Keratinocyte (primary cell): ENCODE measurements around the gene HDAC7. TPM values are rescaled to one million over a fixed set of nuclear protein-coding genes. Genes with fewer than 3 reads are reported as not detected.

Experiments used
- DNase-seq: peaks from one replicate; pipeline ENCODE4 v3.0.0-alpha.2; 2011; ENCODE audit warnings: low read depth, missing footprints, low spot score
- FAIRE-seq: peaks from 2 replicates; lab custom pipeline; 2011; peaks lifted over from hg19 to GRCh38; lab: Jason Lieb, UNC
- H2AFZ ChIP-seq: 2 replicates; pipeline ENCODE4 v1.6.0; 2012; ENCODE audit warnings: low read length, control low read depth, inconsistent platforms; ENCODE audit not compliant: control insufficient read depth
- H3K27ac ChIP-seq: 2 replicates; pipeline ENCODE4 v1.5.1; 2011; ENCODE audit warnings: low read length; ENCODE audit not compliant: control insufficient read depth, insufficient read depth
- H3K27me3 ChIP-seq: 3 replicates; pipeline ENCODE4 v1.6.0; 2011; ENCODE audit warnings: low read length; ENCODE audit not compliant: control insufficient read depth, insufficient read depth; ENCODE audit errors: extremely low read depth
- H3K36me3 ChIP-seq, 2 experiments: 2 replicates in 1 of 2; 3 replicates in 1 of 2; pipeline ENCODE4 v1.5.1; 2011; ENCODE audit warnings: low read length in 2 of 2, mild to moderate bottlenecking in 1 of 2; ENCODE audit not compliant: control insufficient read depth in 2 of 2, insufficient read depth in 2 of 2; ENCODE audit errors: extremely low read depth in 1 of 2
- H3K4me1 ChIP-seq: 3 replicates; pipeline ENCODE4 v1.5.1; 2011; ENCODE audit warnings: low read length; ENCODE audit not compliant: control insufficient read depth, insufficient read depth; ENCODE audit errors: extremely low read depth
- H3K4me2 ChIP-seq: 3 replicates; pipeline ENCODE4 v1.6.0; 2011; ENCODE audit warnings: low read depth, low read length; ENCODE audit not compliant: control insufficient read depth, insufficient read depth; ENCODE audit errors: extremely low read depth
- H3K4me3 ChIP-seq, 3 experiments: fragments of 200-600 bp in 1 of 3; sonication (generic) in 1 of 3; 2 replicates in 2 of 3; 3 replicates in 1 of 3; pipeline ENCODE4 v1.5.1; 2011 to 2016; ENCODE audit warnings: low read length in 3 of 3, mild to moderate bottlenecking in 3 of 3, control low read depth in 2 of 3, inconsistent platforms in 1 of 3, low read depth in 1 of 3, mixed read lengths in 1 of 3, mixed run types in 1 of 3, moderate library complexity in 1 of 3; ENCODE audit not compliant: control insufficient read depth in 2 of 3, insufficient read depth in 2 of 3; ENCODE audit errors: extremely low read depth in 1 of 3
- H3K79me2 ChIP-seq: 2 replicates; pipeline ENCODE4 v1.6.0; 2012; ENCODE audit warnings: low read length; ENCODE audit not compliant: control insufficient read depth, insufficient read depth
- H3K9ac ChIP-seq: 3 replicates; pipeline ENCODE4 v1.6.0; 2011; ENCODE audit warnings: low read length; ENCODE audit not compliant: control insufficient read depth, insufficient read depth; ENCODE audit errors: extremely low read depth
- H3K9me1 ChIP-seq: 3 replicates; pipeline ENCODE4 v1.6.0; 2011; ENCODE audit warnings: low read length; ENCODE audit not compliant: control insufficient read depth, insufficient read depth; ENCODE audit errors: extremely low read depth
- H3K9me3 ChIP-seq: 2 replicates; pipeline ENCODE4 v1.5.1; 2012; ENCODE audit warnings: low read depth, low read length; ENCODE audit not compliant: control insufficient read depth
- H4K20me1 ChIP-seq: 3 replicates; pipeline ENCODE4 v1.6.0; 2011; ENCODE audit warnings: low read length; ENCODE audit not compliant: control insufficient read depth, insufficient read depth; ENCODE audit errors: extremely low read depth
- CTCF ChIP-seq, 3 experiments: IDR thresholded peaks in 1 of 3; conservative IDR thresholded peaks in 1 of 3; optimal IDR thresholded peaks in 1 of 3; 2 replicates in 2 of 3; 3 replicates in 1 of 3; pipeline versions ENCODE3 to v1.5.1; 2011; ENCODE audit warnings: low read length in 3 of 3, mild to moderate bottlenecking in 3 of 3, moderate library complexity in 2 of 3, control low read depth in 1 of 3, inconsistent platforms in 1 of 3; ENCODE audit not compliant: insufficient read depth in 2 of 3; ENCODE audit errors: extremely low read depth in 1 of 3
- EZH2 ChIP-seq: IDR thresholded peaks from one replicate; pipeline ENCODE4 v1.6.1; 2012; ENCODE audit warnings: inconsistent platforms, mild to moderate bottlenecking, low read length, moderate library complexity
- dilution Hi-C: fragments of 300-500 bp; cut with MboI; formaldehyde crosslinking; loops from one replicate; pipeline ENCODE4 v1.7.0; 2020; ENCODE audit warnings: low sequenced_read_pairs; ENCODE audit not compliant: extremely low pct_ligation_motif_present
- polyA plus RNA-seq, 5 experiments: library from polyadenylated mRNA; depleted of rRNA in 3 of 5; stranded (reverse) in 3 of 5; stranded (forward) in 1 of 5; unstranded in 1 of 5; fragments of >200 nt; gene quantifications; 1 replicate in 1 of 5; 2 replicates in 3 of 5; 3 replicates in 1 of 5; pipeline versions ENCODE4 v1.2.1 to v1.2.3, GENCODE V29; 2011 to 2012; ENCODE audit warnings: missing spikeins in 2 of 5, low read depth in 1 of 5, low replicate concordance in 1 of 5

HDAC7 gene
- polyA plus RNA-seq, 1 donor (not counting 4 experiments of a cell fraction or from before 2014, with no cell fraction given): 17.0 TPM

GRCh38 chr12:47799357-47799955 is 20.2 kb downstream of the HDAC7 start:
- peaks cover 28% of the 10 kb centered on the region for H4K20me1 ChIP-seq
- H3K4me2 ChIP-seq: no peak overlapping the region
- H3K27me3 ChIP-seq: no peaks in the 10 kb centered on the region
- no peak for TF ChIP-seq CTCF (optimal IDR thresholded peaks at IDR 0.05 in 1 of 3, IDR thresholded peaks at IDR 0.05 in 1 of 3, conservative IDR thresholded peaks at IDR 0.05 in 1 of 3; ENCODE audit: extremely low read depth in 1 of 3, insufficient read depth in 2 of 3, low read length in 3 of 3)
- TF ChIP-seq EZH2: no peak
- H3K27ac ChIP-seq: no peak overlapping the region
- no peaks in the 10 kb centered on the region for H3K4me1 ChIP-seq
- no peak for FAIRE-seq
- no peak overlapping the region for H3K9ac ChIP-seq
- dilution Hi-C loops: no loop called here
- DNase-seq: no peak
- H2AFZ ChIP-seq: no peak overlapping the region
- peaks cover 25 to 50% of the 10 kb centered on the region in 2 experiments for H3K36me3 ChIP-seq
- H3K4me3 ChIP-seq: no peak overlapping the region
- peaks cover 2% of the 10 kb centered on the region for H3K9me1 ChIP-seq
- H3K79me2 ChIP-seq: peaks cover 58% of the 10 kb centered on the region
- no peaks in the 10 kb centered on the region for H3K9me3 ChIP-seq

GRCh38 chr12:47798382-47798948 is 21.2 kb downstream of the HDAC7 start:
- no peaks in the 10 kb centered on the region for H3K9me3 ChIP-seq
- H3K9me1 ChIP-seq: peaks cover 2% of the 10 kb centered on the region
- no peak overlapping the region for H3K9ac ChIP-seq
- FAIRE-seq (no peak), DNase-seq (no peak)
- H3K4me2 ChIP-seq: no peak overlapping the region
- H3K27me3 ChIP-seq: no peaks in the 10 kb centered on the region
- no peak overlapping the region for H3K27ac ChIP-seq
- H2AFZ ChIP-seq: no peak overlapping the region
- H4K20me1 ChIP-seq: peaks cover 23% of the 10 kb centered on the region
- H3K79me2 ChIP-seq: peaks cover 49% of the 10 kb centered on the region
- dilution Hi-C loops: no loop called here
- H3K4me1 ChIP-seq: no peaks in the 10 kb centered on the region
- peaks cover 22 to 54% of the 10 kb centered on the region in 2 experiments for H3K36me3 ChIP-seq
- TF ChIP-seq EZH2: no peak
- no peak for TF ChIP-seq CTCF (optimal IDR thresholded peaks at IDR 0.05 in 1 of 3, IDR thresholded peaks at IDR 0.05 in 1 of 3, conservative IDR thresholded peaks at IDR 0.05 in 1 of 3; ENCODE audit: extremely low read depth in 1 of 3, insufficient read depth in 2 of 3, low read length in 3 of 3)
- H3K4me3 ChIP-seq: no peak overlapping the region
